GM19455 (cell line): ENCODE measurements around the gene FAM89B.
A peak's percentile ranks its signal among the peaks of the same experiment; 100 is the strongest.
"Not testable (repeated sequence)": the region's sequence is repeated elsewhere in the genome, so short reads cannot be mapped to it uniquely, and the experiment has no call there.

Experiments
- ATAC-seq: cut with Tn5 transposase; IDR thresholded peaks from one replicate; pipeline ENCODE4 v1.9.1; 2021; ENCODE audit not compliant: unreplicated experiment

The FAM89B gene

GRCh38 chr11:65572356-65573051 is at the start of gene FAM89B:
TSS of gene FAM89B (plus strand) at chr11:65572538. CDS start at chr11:65572670, 132 bp downstream.
- no peak for ATAC-seq

DNA sequence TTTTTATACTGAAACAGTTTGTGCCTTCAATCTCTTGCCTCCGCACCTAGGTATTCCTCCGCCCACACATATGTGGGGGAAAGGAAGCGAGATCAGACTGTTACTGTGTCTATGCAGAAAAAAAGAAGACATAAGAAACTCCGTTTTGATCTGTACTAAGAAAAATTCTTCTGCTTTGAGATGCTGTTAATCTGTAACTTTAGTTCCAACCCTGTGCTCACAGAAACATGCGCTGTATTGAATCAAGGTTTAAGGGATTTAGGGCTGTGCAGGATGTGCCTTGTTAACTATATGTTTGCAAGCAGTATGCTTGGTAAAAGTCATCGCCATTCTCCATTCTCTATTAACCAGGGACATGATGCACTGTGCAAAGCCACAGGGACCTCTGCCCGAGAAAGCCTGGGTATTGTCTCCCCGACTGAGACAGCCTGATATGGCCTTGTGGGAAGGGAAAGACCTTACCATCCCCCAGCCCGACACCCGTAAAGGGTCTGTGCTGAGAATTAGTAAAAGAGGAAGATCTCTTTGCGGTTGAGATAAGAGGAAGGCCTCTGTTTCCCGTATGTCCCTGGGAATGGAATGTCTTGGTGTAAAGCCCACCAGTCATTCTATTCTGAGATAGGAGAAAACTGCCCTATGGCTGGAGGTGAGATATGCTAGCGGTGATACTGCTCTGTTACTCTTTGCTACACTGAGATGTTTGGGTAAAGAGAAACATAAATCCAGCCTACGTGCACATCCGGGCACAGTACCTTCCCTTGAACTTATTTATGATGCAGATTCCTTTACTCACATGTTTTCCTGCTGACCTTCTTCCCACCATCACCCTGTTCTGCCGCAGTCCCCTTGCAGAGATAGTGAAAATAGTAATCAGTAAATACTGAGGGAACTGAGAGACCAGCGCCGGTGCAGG is 49.4 kb upstream of the FAM89B start:
- ATAC-seq = not testable (repeated sequence)

- ATAC-seq = not testable (repeated sequence)
Observed at GRCh38 chr11:65523631-65523968, 48.7 kb upstream of the FAM89B start.

- ATAC-seq = no peak
Observed at GRCh38 chr11:65524014-65524740, 48.2 kb upstream of the FAM89B start.

DNA sequence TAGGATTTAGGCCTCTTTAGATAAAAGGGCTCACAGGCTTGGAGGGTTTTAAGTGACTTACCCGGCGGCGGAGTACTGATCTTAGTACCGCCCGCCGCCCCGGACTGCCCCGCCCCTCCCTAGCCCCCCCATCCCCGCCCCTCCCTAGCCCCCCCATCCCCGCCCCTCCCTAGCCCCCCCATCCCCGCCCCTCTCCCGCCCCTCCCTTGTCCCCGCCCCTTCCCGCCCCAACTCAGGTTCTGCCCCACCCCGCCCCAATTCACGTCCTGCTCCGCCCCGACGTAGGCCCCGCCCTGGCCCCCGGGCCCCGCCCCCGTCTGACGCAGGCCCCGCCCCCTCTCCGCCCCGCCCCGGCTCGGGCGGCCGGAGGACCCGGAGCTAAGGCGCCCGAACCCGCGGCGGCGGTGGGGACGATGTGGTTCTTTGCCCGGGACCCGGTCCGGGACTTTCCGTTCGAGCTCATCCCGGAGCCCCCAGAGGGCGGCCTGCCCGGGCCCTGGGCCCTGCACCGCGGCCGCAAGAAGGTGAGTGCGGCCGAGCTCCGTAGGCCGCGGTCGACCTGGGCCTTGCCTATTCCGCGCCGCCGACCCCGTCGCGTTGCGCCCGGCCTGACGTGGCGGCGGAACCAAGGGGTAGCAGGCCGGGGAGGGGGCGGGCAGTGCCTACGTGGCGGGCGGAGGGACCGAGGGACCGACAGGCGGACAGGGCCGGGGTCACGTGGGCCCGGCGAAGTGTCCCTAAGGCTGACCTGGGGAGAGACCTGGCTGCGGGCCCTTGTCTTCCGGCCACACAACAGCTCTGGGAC is 47.4 kb upstream of the FAM89B start, which contains the start of gene SCYL1:
TSS of gene SCYL1 (plus strand) at position 343 of the 805 bp plus-strand sequence. CDS start at position 414, 71 bp downstream.
- peak; percentile 57 for ATAC-seq

GRCh38 chr11:65525546-65526480 is 46.5 kb upstream of the FAM89B start:
- no peak for ATAC-seq

DNA sequence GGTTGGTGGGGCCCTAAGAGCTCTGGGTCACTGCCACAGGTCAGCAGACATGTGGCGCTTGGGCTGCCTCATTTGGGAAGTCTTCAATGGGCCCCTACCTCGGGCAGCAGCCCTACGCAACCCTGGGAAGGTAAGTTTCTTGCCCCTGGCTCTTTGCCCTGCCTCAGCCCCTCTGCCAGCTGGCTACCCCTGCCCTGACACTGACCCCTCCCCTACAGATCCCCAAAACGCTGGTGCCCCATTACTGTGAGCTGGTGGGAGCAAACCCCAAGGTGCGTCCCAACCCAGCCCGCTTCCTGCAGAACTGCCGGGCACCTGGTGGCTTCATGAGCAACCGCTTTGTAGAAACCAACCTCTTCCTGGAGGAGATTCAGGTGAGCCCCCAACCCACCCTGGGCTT is 45.6 kb upstream of the FAM89B start:
- no peak for ATAC-seq

DNA sequence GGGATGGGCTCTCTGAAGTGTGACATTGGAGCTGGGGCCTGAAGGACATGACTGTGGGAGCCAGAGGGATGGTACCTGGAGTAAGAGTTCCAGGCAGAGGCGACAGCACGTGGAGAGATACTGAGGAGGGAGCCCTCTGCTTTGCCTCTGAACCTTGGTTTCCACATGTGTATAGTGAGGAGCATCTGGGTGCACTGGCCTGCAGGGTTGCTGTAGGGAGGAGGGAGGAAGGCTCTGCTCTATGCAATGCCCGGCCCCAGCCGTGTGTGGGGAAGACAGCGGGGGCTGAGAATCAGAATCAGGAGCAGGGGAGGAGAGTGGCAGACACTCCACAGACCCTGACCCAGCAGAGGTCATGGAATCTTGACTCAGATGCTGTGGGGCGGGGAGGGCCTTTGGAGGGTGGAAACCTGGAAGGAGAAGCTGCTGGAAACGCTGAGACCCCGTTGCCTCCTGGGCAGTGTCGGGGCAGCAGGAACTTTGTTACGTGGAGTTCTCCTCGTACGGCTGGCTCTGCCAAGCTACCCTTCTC is 43.5 kb upstream of the FAM89B start:
- no peak for ATAC-seq

- ATAC-seq = no peak
Observed at GRCh38 chr11:65529475-65530156, 42.7 kb upstream of the FAM89B start.

- ATAC-seq = no peak
Observed at GRCh38 chr11:65530157-65530496, 42.2 kb upstream of the FAM89B start.

- ATAC-seq = no peak
Observed at GRCh38 chr11:65532388-65533064, 39.8 kb upstream of the FAM89B start.

DNA sequence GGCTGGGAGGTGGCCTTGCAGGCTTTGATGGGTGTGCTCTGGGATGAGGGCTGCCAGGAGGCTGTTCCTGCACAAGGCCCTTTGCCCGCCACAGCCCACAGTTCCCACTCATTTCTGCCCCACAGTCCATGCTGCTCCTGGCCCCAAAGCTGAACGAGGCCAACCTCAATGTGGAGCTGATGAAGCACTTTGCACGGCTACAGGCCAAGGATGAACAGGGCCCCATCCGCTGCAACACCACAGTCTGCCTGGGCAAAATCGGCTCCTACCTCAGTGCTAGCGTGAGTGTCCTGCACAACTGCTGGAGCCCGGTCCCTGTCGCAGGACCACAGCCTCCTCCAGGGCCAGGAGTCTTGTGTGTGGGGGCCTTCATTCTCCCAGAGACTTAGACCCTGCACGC is 37.2 kb upstream of the FAM89B start:
- no peak for ATAC-seq

- ATAC-seq = no peak
Observed at GRCh38 chr11:65536412-65537295, 35.7 kb upstream of the FAM89B start.

DNA sequence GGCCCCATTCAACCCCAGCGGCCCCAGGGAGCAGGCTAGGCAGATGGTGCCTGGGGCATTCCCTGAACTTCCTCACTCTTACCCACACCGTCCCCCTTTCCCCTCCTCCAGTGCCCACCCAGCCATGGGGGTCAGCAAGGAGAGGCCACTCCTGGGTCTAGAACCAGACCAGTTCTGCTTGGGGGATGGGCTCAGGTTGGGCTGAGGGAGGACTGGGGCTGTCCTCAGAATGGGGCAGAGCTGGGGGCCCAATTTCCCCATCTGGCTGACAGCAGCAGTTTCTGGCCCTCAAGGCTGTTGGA is 35.1 kb upstream of the FAM89B start:
- no peak for ATAC-seq

GRCh38 chr11:65537620-65538231 is 34.6 kb upstream of the FAM89B start:
- no peak for ATAC-seq

DNA sequence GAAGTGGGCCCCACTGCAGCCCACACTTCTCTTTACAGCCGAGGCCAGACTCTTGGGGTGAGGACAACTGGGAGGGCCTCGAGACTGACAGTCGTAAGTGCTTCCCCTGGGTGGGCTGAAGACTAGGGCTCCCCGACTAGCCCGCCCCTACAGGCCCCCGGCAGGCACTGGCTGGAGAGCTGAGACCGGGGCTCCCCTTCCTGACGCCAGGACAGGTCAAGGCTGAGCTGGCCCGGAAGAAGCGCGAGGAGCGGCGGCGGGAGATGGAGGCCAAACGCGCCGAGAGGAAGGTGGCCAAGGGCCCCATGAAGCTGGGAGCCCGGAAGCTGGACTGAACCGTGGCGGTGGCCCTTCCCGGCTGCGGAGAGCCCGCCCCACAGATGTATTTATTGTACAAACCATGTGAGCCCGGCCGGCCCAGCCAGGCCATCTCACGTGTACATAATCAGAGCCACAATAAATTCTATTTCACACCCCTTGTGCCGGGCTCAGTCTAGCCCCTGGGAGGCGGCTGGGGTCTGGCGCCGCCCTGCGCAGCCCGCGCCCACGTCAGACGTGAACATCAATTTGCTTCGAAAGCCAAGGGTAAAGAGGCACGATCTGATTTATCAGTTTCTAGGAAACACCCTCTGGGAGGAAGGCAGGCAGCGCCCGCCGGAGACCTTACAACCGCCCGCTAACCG is 34.0 kb upstream of the FAM89B start:
- no peak for ATAC-seq
